IMR-90 (cell line): Measurements from ENCODE around the gene ADGRL3. TPM values are rescaled to one million over a fixed set of nuclear protein-coding genes. Genes with fewer than 3 reads are reported as not detected.

ENCODE experiments used
- ATAC-seq: fragments of 200-7000 bp; cut with Tn5 transposase; 2 replicates; pipeline ENCODE4 v1.9.1; 2020; ENCODE audit warnings: low read depth, mild to moderate bottlenecking, moderate library complexity
- BruUV-seq: library from RNA; stranded (reverse); fragments of 400-500 nt; replicated peaks from 2 replicates; lab custom pipeline; 2021; lab: Mats Ljungman, UMichigan
- CTCF ChIA-PET: fragments of 300-600 bp; formaldehyde crosslinking; extraction: SDS; loops from one replicate; lab custom pipeline; 2021; ENCODE audit warnings: antibody characterized with exemption; lab: Yijun Ruan, JAX
- POLR2A ChIA-PET: fragments of 300-600 bp; sonication (Branson Sonifier 250); formaldehyde crosslinking; loops from one replicate; lab custom pipeline; 2022; ENCODE audit warnings: antibody characterized with exemption; ENCODE audit not compliant: unreplicated experiment; lab: Charles Lee
- DNase-seq: peaks from one replicate; pipeline ENCODE4 v3.0.0; 2013
- H2AFZ ChIP-seq: replicated peaks from 2 replicates; pipeline ENCODE3; 2013; ENCODE audit warnings: low read length, mild to moderate bottlenecking; ENCODE audit not compliant: poor library complexity
- H2AK5ac ChIP-seq: 2 replicates; pipeline ENCODE4 v1.6.1; 2013; ENCODE audit warnings: low read depth, low read length, inconsistent platforms
- H2AK9ac ChIP-seq: replicated peaks from 2 replicates; pipeline ENCODE3; 2013; ENCODE audit warnings: mild to moderate bottlenecking, low read depth, low read length, moderate library complexity; ENCODE audit not compliant: poor library complexity
- H2BK120ac ChIP-seq: 2 replicates; pipeline ENCODE4 v1.6.1; 2013; ENCODE audit warnings: low read depth, low read length, inconsistent platforms
- H2BK15ac ChIP-seq: 3 replicates; pipeline ENCODE4 v1.6.1; 2013; ENCODE audit warnings: low read depth, low read length, inconsistent platforms
- H2BK20ac ChIP-seq: 2 replicates; pipeline ENCODE4 v1.6.1; 2013; ENCODE audit warnings: low read depth, mild to moderate bottlenecking, inconsistent platforms, low read length, moderate library complexity
- H2BK5ac ChIP-seq: 2 replicates; pipeline ENCODE4 v1.6.1; 2013; ENCODE audit warnings: mild to moderate bottlenecking, low read depth, low read length, inconsistent platforms; ENCODE audit not compliant: poor library complexity, severe bottlenecking
- H3K14ac ChIP-seq: replicated peaks from 2 replicates; pipeline ENCODE4 v1.6.1; 2013; ENCODE audit warnings: low read depth, low read length, inconsistent platforms
- H3K18ac ChIP-seq: 2 replicates; pipeline ENCODE4 v1.6.1; 2013; ENCODE audit warnings: low read depth, low read length, control low read depth
- H3K23ac ChIP-seq: 2 replicates; pipeline ENCODE4 v1.6.1; 2013; ENCODE audit warnings: low read depth, low read length, inconsistent platforms
- H3K27ac ChIP-seq: 2 replicates; pipeline ENCODE4 v1.5.1; 2013; ENCODE audit warnings: mild to moderate bottlenecking, control low read depth, low read length; ENCODE audit not compliant: insufficient read depth
- H3K27me3 ChIP-seq: 2 replicates; pipeline ENCODE4 v1.6.1; 2013; ENCODE audit warnings: low read length; ENCODE audit not compliant: control insufficient read depth, insufficient read depth
- H3K36me3 ChIP-seq: 2 replicates; pipeline ENCODE4 v1.6.1; 2013; ENCODE audit warnings: low read length, mixed read lengths; ENCODE audit not compliant: control insufficient read depth, insufficient read depth
- H3K4ac ChIP-seq: 2 replicates; pipeline ENCODE4 v1.6.1; 2013; ENCODE audit warnings: low read depth, low read length, inconsistent platforms
- H3K4me1 ChIP-seq: 2 replicates; pipeline ENCODE4 v1.6.1; 2013; ENCODE audit warnings: low read length, mixed read lengths; ENCODE audit not compliant: control insufficient read depth, insufficient read depth
- H3K4me2 ChIP-seq: 2 replicates; pipeline ENCODE4 v1.6.1; 2013; ENCODE audit warnings: low read depth, mild to moderate bottlenecking, control low read depth, low read length, moderate library complexity
- H3K4me3 ChIP-seq: 2 replicates; pipeline ENCODE4 v1.5.1; 2013; ENCODE audit warnings: low read depth, mild to moderate bottlenecking, control low read depth, low read length, moderate library complexity; ENCODE audit not compliant: insufficient read depth
- H3K56ac ChIP-seq: 2 replicates; pipeline ENCODE4 v1.6.1; 2013; ENCODE audit warnings: low read length, inconsistent platforms; ENCODE audit not compliant: insufficient read depth; ENCODE audit errors: extremely low read depth
- H3K79me1 ChIP-seq, 2 experiments: 2 replicates each; pipeline ENCODE4 v1.6.1; 2013; ENCODE audit warnings: low read length in 2 of 2, inconsistent platforms in 1 of 2, low read depth in 1 of 2
- H3K9ac ChIP-seq: 2 replicates; pipeline ENCODE4 v1.6.1; 2013; ENCODE audit warnings: low read depth, low read length, control low read depth
- H3K9me1 ChIP-seq: 2 replicates; pipeline ENCODE4 v1.6.1; 2013; ENCODE audit warnings: low read length, inconsistent platforms; ENCODE audit not compliant: insufficient read depth
- H3K9me3 ChIP-seq: 2 replicates; pipeline ENCODE4 v1.6.1; 2013; ENCODE audit warnings: low read length; ENCODE audit not compliant: control insufficient read depth, insufficient read depth
- H4K20me1 ChIP-seq: 2 replicates; pipeline ENCODE4 v1.6.1; 2013; ENCODE audit warnings: low read length, inconsistent platforms; ENCODE audit not compliant: insufficient read depth
- H4K5ac ChIP-seq: 2 replicates; pipeline ENCODE4 v1.6.1; 2013; ENCODE audit warnings: mild to moderate bottlenecking, low read depth, low read length, control low read depth
- H4K8ac ChIP-seq, 2 experiments: 2 replicates each; pipeline ENCODE4 v1.6.1; 2013; ENCODE audit warnings: low read depth in 2 of 2, low read length in 2 of 2, control low read depth in 1 of 2, inconsistent platforms in 1 of 2
- H4K91ac ChIP-seq: 2 replicates; pipeline ENCODE4 v1.6.1; 2013; ENCODE audit warnings: low read depth, low read length, inconsistent platforms; ENCODE audit not compliant: insufficient read depth
- FOS ChIP-seq: fragments of 150-350 bp; IDR thresholded peaks from 2 replicates; pipeline ENCODE4 v1.6.1; 2016; ENCODE audit warnings: low read depth, low read length
- MXI1 ChIP-seq: IDR thresholded peaks from 2 replicates; pipeline ENCODE4 v1.6.1; 2012; ENCODE audit warnings: low read depth, mild to moderate bottlenecking, low read length, moderate library complexity, borderline replicate concordance
- RAD21 ChIP-seq: IDR thresholded peaks from 2 replicates; pipeline ENCODE4 v1.6.1; 2012; ENCODE audit warnings: low read length, improper control_type of control experiment
- WGBS, 2 experiments: methylation state at CpG; one replicate each; pipeline versions ENCODE4 v1.1.5 to v1.1.7; 2013; ENCODE audit warnings: missing lambda C conversion rate in 2 of 2; ENCODE audit not compliant: insufficient read length in 1 of 2; ENCODE audit errors: extremely low coverage in 2 of 2; 5-methylcytosine and 5-hydroxymethylcytosine counted together
- dilution Hi-C: fragments of 300-500 bp; cut with HindIII; formaldehyde crosslinking; loops from one replicate; pipeline ENCODE4 v1.14.3; 2018; ENCODE audit warnings: low sequenced_read_pairs; ENCODE audit not compliant: unreplicated experiment
- in situ Hi-C: fragments of 300-500 bp; cut with MboI; formaldehyde crosslinking; loops from 3 replicates; pipeline ENCODE4 v1.14.3; 2019; ENCODE audit warnings: low sequenced_read_pairs, inconsistent platforms, mixed read lengths
- intact Hi-C: fragments of 100-400 bp; cut with micrococcal nuclease; formaldehyde crosslinking; loops from 2 replicates; pipeline ENCODE4 v1.10.0; 2022
- polyA plus RNA-seq, 3 experiments: library from polyadenylated mRNA; depleted of rRNA; stranded (reverse); fragments of >200 nt; gene quantifications; 2 replicates each; pipeline ENCODE4 v1.2.3, GENCODE V29; 2012; ENCODE audit warnings: low replicate concordance in 1 of 3
- total RNA-seq: library from RNA; depleted of rRNA; stranded (reverse); fragments of >200 nt; gene quantifications from 2 replicates; pipeline ENCODE4 v1.2.3, GENCODE V29; 2012
- TF ChIP-seq, protein P1 (sequence below): fragments of 150-350 bp; IDR thresholded peaks from 2 replicates; pipeline ENCODE4 v1.6.1; 2016; ENCODE audit warnings: low read depth, mild to moderate bottlenecking, low read length, moderate library complexity, borderline replicate concordance

Gene ADGRL3
- total and polyA plus RNA-seq, 2 of the 4 experiments (the other 2 are of a cell fraction) = 0.46 to 2.5 TPM

DNA sequence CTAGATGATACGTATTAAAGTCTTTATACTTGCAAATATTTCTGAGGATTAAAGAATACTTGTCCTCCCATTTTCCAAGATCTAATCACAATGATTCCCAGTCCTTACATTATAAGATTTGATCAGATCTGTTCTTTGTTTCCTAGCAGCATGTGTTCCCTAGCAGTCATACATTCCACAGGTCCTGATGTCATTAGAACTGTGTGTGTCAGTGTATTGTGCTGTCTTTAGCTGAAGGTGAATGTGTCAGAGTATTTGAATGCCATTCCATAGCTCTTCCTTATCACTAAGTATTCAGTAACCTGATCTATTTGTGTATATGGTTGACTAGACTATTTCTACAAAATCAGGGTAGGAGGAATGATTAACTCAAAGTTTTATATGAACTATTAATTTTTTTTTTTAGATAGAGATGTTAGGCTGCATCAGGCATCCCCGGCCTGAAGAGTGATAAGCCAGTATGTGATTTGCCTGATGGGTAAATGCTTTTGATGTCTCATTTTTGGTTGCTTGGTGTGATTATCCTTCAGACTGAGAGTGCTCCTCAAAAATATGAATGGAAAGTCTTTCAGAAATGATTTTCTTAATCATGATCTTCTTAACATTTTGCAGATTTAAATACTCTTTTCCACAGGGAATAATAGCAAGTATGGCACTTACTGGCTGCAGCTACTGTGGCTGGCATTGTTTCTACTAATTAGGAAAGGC lies 4.4 kb downstream of the ADGRL3 start:
- Histone ChIP-seq H3K14ac (no peak overlapping the region), H2BK15ac (no peak overlapping the region), H2AK9ac (no peak overlapping the region), H2AFZ (no peak overlapping the region), H4K5ac (no peak overlapping the region), H2AK5ac (no peak overlapping the region), H3K27me3 (peaks cover 31% of the 10 kb centered on the region), H3K4me2 (no peak overlapping the region), H3K79me1 (no peaks in the 10 kb centered on the region), H3K27ac (no peak overlapping the region), H2BK120ac (no peak overlapping the region), H4K8ac (no peak overlapping the region), H2BK5ac (no peak overlapping the region), H2BK20ac (no peak overlapping the region), H3K4ac (no peak overlapping the region), H3K4me3 (no peak overlapping the region), H3K9me1 (no peaks in the 10 kb centered on the region), H3K36me3 (no peaks in the 10 kb centered on the region), H3K18ac (no peak overlapping the region), H4K91ac (no peak overlapping the region), H3K4me1 (no peaks in the 10 kb centered on the region), H3K9me3 (no peaks in the 10 kb centered on the region), H3K23ac (no peak overlapping the region), H4K20me1 (no peaks in the 10 kb centered on the region), H3K56ac (no peak overlapping the region), H3K9ac (no peak overlapping the region)
- in situ Hi-C loops (no loop called here), intact Hi-C loops (no loop called here), dilution Hi-C loops (no loop called here)
- DNase-seq (peak; percentile 52), ATAC-seq (no peak)
- BruUV-seq = no TSS peak
- TF ChIP-seq FOS (no peak), RAD21 (no peak), MXI1 (no peak)
- TF ChIP-seq, protein P1, sequence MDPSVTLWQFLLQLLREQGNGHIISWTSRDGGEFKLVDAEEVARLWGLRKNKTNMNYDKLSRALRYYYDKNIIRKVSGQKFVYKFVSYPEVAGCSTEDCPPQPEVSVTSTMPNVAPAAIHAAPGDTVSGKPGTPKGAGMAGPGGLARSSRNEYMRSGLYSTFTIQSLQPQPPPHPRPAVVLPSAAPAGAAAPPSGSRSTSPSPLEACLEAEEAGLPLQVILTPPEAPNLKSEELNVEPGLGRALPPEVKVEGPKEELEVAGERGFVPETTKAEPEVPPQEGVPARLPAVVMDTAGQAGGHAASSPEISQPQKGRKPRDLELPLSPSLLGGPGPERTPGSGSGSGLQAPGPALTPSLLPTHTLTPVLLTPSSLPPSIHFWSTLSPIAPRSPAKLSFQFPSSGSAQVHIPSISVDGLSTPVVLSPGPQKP = no peak
- ChIA-PET CTCF (no interaction called here), POLR2A (no interaction called here)
- WGBS, 2 experiments = no CpG with 5 or more reads among the region's 2 CpGs
